ENCODE data around the gene GAS6. TPM values are rescaled to one million over a fixed set of nuclear protein-coding genes. Genes with fewer than 3 reads are reported as not detected.

Gene GAS6
- total RNA-seq: 42.6 and 59.2 TPM in 2 replicates

DNA sequence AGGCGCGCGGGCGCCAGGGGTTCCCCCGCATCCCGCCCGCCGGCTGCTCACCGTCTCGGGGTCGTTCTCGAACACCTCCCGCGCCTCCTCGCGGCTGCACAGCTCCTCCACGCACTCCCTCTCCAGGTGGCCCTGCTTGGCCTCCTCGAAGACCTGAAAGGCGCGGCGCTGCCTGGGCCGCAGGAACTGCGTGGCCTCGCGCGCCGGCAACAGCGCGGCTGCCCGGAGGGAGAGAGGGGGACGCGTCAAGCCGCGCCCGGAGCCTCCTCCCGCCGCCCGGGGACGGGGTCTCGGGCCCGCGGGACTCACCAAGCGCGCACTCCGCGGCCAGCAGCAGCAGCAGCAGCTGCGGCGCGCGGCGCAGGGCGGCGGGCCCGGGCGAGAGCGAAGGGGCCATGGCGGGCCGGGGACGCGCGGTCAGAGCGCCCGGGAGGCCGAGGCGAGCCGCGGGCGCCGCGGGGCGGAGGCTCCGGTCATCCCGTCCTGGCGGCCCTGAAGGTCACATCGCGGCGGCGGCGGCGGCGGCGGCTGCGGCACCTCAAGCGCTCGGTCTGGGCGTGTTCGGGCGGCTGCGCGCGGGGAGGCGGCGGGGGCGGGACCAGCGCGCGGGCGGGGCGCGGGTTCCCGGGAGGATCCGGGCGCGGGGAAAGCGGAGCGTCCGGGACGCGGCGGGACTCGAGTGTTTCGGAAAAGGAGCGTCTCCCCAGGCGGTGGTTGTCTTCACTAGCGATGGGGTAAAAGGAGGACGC, at the start of gene GAS6:
Gene GAS6 (minus strand): TSS at position 553 of the 749 bp plus-strand sequence. CDS start 156 bp downstream, at position 397.

Other genes with a start within 250 kb of the GAS6 start
- not detected in 2 replicates for gene ATP4B, start 205.9 kb downstream of the GAS6 start, total RNA-seq
- not detected in 2 replicates for gene GRK1, start 196.9 kb downstream of the GAS6 start, total RNA-seq
- gene TMEM255B, start 104.8 kb downstream of the GAS6 start, total RNA-seq: 0.73 and 2.0 TPM in 2 replicates
- gene C13orf46, start 110.0 kb upstream of the GAS6 start, total RNA-seq: under 0.01 and 0.39 TPM in 2 replicates

Measured in subcutaneous preadipocyte (primary cell).